Astrocyte of the cerebellum (primary cell): ENCODE results near the gene KRTAP9-3.
"Not testable (repeated sequence)": the region's sequence is repeated elsewhere in the genome, so short reads cannot be mapped to it uniquely, and the experiment has no call there.

Experiments
- DNase-seq: peaks from one replicate; pipeline ENCODE4 v3.0.0-alpha.2; 2011; ENCODE audit warnings: low read depth
- H3K4me3 ChIP-seq: 2 replicates; pipeline ENCODE4 v1.5.1; 2011; ENCODE audit warnings: mild to moderate bottlenecking, low read depth, low read length, moderate library complexity
- CTCF ChIP-seq: IDR thresholded peaks from 2 replicates; pipeline ENCODE4 v1.5.1; 2012; ENCODE audit warnings: low read length, low read depth, moderate library complexity, mild to moderate bottlenecking; ENCODE audit errors: missing control alignments
- in situ Hi-C: cut with HindIII; loops from 2 replicates; pipeline ENCODE4 v1.10.0; 2017; ENCODE audit warnings: low sequenced_read_pairs

KRTAP9-3 gene

GRCh38 chr17:41230094-41230493 is 2.2 kb upstream of the KRTAP9-3 start:
- in situ Hi-C loops, result no loop called here
- no peak overlapping the region for H3K4me3 ChIP-seq
- no peak for DNase-seq
- TF ChIP-seq CTCF, result no peak

- DNase-seq, result no peak
- in situ Hi-C loops, result no loop called here
- H3K4me3 ChIP-seq, result no peak overlapping the region
- no peak for TF ChIP-seq CTCF
Observed at GRCh38 chr17:41231731-41232130, 518 bp upstream of the KRTAP9-3 start.

GRCh38 chr17:41237116-41237515 is 4.9 kb downstream of the KRTAP9-3 start:
- DNase-seq, H3K4me3 ChIP-seq, in situ Hi-C loops: not testable (repeated sequence)

GRCh38 chr17:41237949-41238437 is 5.7 kb downstream of the KRTAP9-3 start, which contains the start of gene KRTAP9-8:
Gene KRTAP9-8, plus strand, starts transcription at chr17:41237999. Its CDS starts 53 bp downstream, at chr17:41238052.
- in situ Hi-C loops, DNase-seq: not testable (repeated sequence)

GRCh38 chr17:41246995-41247787 is 14.9 kb downstream of the KRTAP9-3 start:
- DNase-seq, in situ Hi-C loops, H3K4me3 ChIP-seq: not testable (repeated sequence)

More at GRCh38 chr17:41237949-41238437, 5.7 kb downstream of the KRTAP9-3 start, which contains the start of gene KRTAP9-8:
- not testable (repeated sequence) for H3K4me3 ChIP-seq

GRCh38 chr17:41249637-41250240 is 17.5 kb downstream of the KRTAP9-3 start, which contains the start of gene KRTAP9-4:
Gene KRTAP9-4, plus strand, starts transcription at chr17:41249687. Its CDS starts 34 bp downstream, at chr17:41249721.
- H3K4me3 ChIP-seq, in situ Hi-C loops, DNase-seq: not testable (repeated sequence)

- no peak for TF ChIP-seq CTCF
- in situ Hi-C loops, result no loop called here
- no peak for DNase-seq
- H3K4me3 ChIP-seq, result no peak overlapping the region
Observed at GRCh38 chr17:41251261-41251660, 19.0 kb downstream of the KRTAP9-3 start.

GRCh38 chr17:41254861-41255260 is 22.6 kb downstream of the KRTAP9-3 start:
- TF ChIP-seq CTCF, result no peak
- no peak overlapping the region for H3K4me3 ChIP-seq
- in situ Hi-C loops, result no loop called here
- DNase-seq, result no peak

- in situ Hi-C loops, result not testable (repeated sequence)
Observed at GRCh38 chr17:41255381-41256290, 23.4 kb downstream of the KRTAP9-3 start, which contains the start of gene KRTAP9-9. Gene KRTAP9-9, plus strand, starts transcription at chr17:41255384.

More at GRCh38 chr17:41255381-41256290, 23.4 kb downstream of the KRTAP9-3 start, which contains the start of gene KRTAP9-9:
- DNase-seq, H3K4me3 ChIP-seq: not testable (repeated sequence)
